ENCODE data around the gene DYRK1A. TPM values are rescaled to one million over a fixed set of nuclear protein-coding genes. Genes with fewer than 3 reads are reported as not detected.

Gene DYRK1A
- total and polyA plus RNA-seq, 10 of the 15 experiments (the other 5 are each of a cell fraction or from before 2014, with no cell fraction given) = 2.4 to 68.6 (median 30.7) TPM

- no peak for TF ChIP-seq GABPA (IDR thresholded peaks at IDR 0.05; ENCODE audit: low read depth)
- TF ChIP-seq, protein P1, sequence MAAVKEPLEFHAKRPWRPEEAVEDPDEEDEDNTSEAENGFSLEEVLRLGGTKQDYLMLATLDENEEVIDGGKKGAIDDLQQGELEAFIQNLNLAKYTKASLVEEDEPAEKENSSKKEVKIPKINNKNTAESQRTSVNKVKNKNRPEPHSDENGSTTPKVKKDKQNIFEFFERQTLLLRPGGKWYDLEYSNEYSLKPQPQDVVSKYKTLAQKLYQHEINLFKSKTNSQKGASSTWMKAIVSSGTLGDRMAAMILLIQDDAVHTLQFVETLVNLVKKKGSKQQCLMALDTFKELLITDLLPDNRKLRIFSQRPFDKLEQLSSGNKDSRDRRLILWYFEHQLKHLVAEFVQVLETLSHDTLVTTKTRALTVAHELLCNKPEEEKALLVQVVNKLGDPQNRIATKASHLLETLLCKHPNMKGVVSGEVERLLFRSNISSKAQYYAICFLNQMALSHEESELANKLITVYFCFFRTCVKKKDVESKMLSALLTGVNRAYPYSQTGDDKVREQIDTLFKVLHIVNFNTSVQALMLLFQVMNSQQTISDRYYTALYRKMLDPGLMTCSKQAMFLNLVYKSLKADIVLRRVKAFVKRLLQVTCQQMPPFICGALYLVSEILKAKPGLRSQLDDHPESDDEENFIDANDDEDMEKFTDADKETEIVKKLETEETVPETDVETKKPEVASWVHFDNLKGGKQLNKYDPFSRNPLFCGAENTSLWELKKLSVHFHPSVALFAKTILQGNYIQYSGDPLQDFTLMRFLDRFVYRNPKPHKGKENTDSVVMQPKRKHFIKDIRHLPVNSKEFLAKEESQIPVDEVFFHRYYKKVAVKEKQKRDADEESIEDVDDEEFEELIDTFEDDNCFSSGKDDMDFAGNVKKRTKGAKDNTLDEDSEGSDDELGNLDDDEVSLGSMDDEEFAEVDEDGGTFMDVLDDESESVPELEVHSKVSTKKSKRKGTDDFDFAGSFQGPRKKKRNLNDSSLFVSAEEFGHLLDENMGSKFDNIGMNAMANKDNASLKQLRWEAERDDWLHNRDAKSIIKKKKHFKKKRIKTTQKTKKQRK (IDR thresholded peaks at IDR 0.05; ENCODE audit: low read depth, low read length) = no peak
- no peak for TF ChIP-seq MTA3 (IDR thresholded peaks at IDR 0.05; ENCODE audit: borderline replicate concordance, low read length)
- TF ChIP-seq PAX5 (IDR thresholded peaks at IDR 0.05; ENCODE audit: borderline replicate concordance, low read depth, low read length) = no peak
- TF ChIP-seq CUX1 (IDR thresholded peaks at IDR 0.05; ENCODE audit: insufficient replicate concordance, low read depth, low read length) = no peak
- no peak for TF ChIP-seq SUZ12 (IDR thresholded peaks at IDR 0.05; ENCODE audit: unreplicated experiment)
- TF ChIP-seq, protein P2, sequence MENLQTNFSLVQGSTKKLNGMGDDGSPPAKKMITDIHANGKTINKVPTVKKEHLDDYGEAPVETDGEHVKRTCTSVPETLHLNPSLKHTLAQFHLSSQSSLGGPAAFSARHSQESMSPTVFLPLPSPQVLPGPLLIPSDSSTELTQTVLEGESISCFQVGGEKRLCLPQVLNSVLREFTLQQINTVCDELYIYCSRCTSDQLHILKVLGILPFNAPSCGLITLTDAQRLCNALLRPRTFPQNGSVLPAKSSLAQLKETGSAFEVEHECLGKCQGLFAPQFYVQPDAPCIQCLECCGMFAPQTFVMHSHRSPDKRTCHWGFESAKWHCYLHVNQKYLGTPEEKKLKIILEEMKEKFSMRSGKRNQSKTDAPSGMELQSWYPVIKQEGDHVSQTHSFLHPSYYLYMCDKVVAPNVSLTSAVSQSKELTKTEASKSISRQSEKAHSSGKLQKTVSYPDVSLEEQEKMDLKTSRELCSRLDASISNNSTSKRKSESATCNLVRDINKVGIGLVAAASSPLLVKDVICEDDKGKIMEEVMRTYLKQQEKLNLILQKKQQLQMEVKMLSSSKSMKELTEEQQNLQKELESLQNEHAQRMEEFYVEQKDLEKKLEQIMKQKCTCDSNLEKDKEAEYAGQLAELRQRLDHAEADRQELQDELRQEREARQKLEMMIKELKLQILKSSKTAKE (IDR thresholded peaks at IDR 0.05; ENCODE audit: low read depth, poor library complexity, severe bottlenecking) = no peak
- no peak for TF ChIP-seq E2F8 (IDR thresholded peaks at IDR 0.05; ENCODE audit: low read depth, partially characterized antibody)
- TF ChIP-seq YBX1 (IDR thresholded peaks at IDR 0.05) = no peak
- peak; percentile 59; the same call in 1 of the 2 replicates for TF ChIP-seq NR2C1 (IDR thresholded peaks at IDR 0.05)
- no peak for TF ChIP-seq DPF2 (IDR thresholded peaks at IDR 0.05)
- no peak for TF ChIP-seq ZNF217 (IDR thresholded peaks at IDR 0.05)
- TF ChIP-seq NR2F1 (conservative IDR thresholded peaks at IDR 0.05) = peak; percentile 15; the same call in 1 of the 2 replicates
- TF ChIP-seq SPI1 (IDR thresholded peaks at IDR 0.05; ENCODE audit: borderline replicate concordance, insufficient read depth, low read depth, low read length) = no peak
- TF ChIP-seq RAD21 (IDR thresholded peaks at IDR 0.05; ENCODE audit: insufficient read depth, low read depth, low read length) = no peak
- TF ChIP-seq CHD4 (IDR thresholded peaks at IDR 0.05) = no peak
- 0 out of 2 replicates have a peak, but pooled peaks have one; percentile 21 for TF ChIP-seq HDGF (IDR thresholded peaks at IDR 0.05)
Observed at GRCh38 chr21:37461479-37461878, 94.9 kb downstream of the DYRK1A start (continued).

Measured in GM12878 (cell line).